KMS-11 (cell line): Measurements from ENCODE around the gene FBXO17.
"Not testable (repeated sequence)": the region's sequence is repeated elsewhere in the genome, so short reads cannot be mapped to it uniquely, and the experiment has no call there.

Experiments
- H2AFZ ChIP-seq: fragments of 200-600 bp; sonication (generic); 2 replicates; pipeline ENCODE4 v1.6.1; 2016; ENCODE audit warnings: antibody characterized with exemption, mixed run types, low read depth
- H3K27ac ChIP-seq: fragments of 200-600 bp; sonication (generic); 2 replicates; pipeline ENCODE4 v1.6.1; 2016; ENCODE audit warnings: mild to moderate bottlenecking, mixed run types
- H3K27me3 ChIP-seq: fragments of 200-600 bp; sonication (generic); 2 replicates; pipeline ENCODE4 v1.6.1; 2017; ENCODE audit warnings: mild to moderate bottlenecking, low read depth, mixed run types, moderate library complexity; ENCODE audit not compliant: insufficient read depth
- H3K36me3 ChIP-seq: fragments of 200-600 bp; sonication (generic); 2 replicates; pipeline ENCODE4 v1.6.1; 2017; ENCODE audit warnings: mild to moderate bottlenecking, mixed run types; ENCODE audit not compliant: insufficient read depth
- H3K4me1 ChIP-seq: fragments of 200-600 bp; sonication (generic); 2 replicates; pipeline ENCODE4 v1.6.1; 2016; ENCODE audit warnings: mild to moderate bottlenecking, low read depth, mixed run types; ENCODE audit not compliant: poor library complexity, severe bottlenecking
- H3K4me2 ChIP-seq: fragments of 200-600 bp; sonication (generic); 2 replicates; pipeline ENCODE4 v1.7.0; 2016; ENCODE audit warnings: mild to moderate bottlenecking, mixed run types
- H3K4me3 ChIP-seq: fragments of 200-600 bp; sonication (generic); IDR thresholded peaks from 2 replicates; pipeline ENCODE4 v1.6.1; 2017; ENCODE audit warnings: low read depth, low read length, mixed read lengths; ENCODE audit not compliant: insufficient read depth
- H3K79me2 ChIP-seq: fragments of 200-600 bp; sonication (generic); 2 replicates; pipeline ENCODE4 v1.6.1; 2016; ENCODE audit warnings: low read depth, mixed run types; ENCODE audit not compliant: insufficient read depth
- H3K9ac ChIP-seq: fragments of 200-600 bp; sonication (generic); 2 replicates; pipeline ENCODE4 v1.6.1; 2016; ENCODE audit warnings: mild to moderate bottlenecking, mixed run types
- H4K20me1 ChIP-seq: fragments of 200-600 bp; sonication (generic); 2 replicates; pipeline ENCODE4 v1.6.1; 2016; ENCODE audit warnings: mild to moderate bottlenecking, mixed run types; ENCODE audit not compliant: insufficient read depth
- TF ChIP-seq, protein P1 (sequence below): fragments of 200-600 bp; sonication (generic); conservative IDR thresholded peaks from 2 replicates; pipeline ENCODE4 v1.6.1; 2017; ENCODE audit warnings: low read depth, mild to moderate bottlenecking, antibody characterized with exemption, low read length, moderate library complexity, mixed read lengths

FBXO17 gene

DNA sequence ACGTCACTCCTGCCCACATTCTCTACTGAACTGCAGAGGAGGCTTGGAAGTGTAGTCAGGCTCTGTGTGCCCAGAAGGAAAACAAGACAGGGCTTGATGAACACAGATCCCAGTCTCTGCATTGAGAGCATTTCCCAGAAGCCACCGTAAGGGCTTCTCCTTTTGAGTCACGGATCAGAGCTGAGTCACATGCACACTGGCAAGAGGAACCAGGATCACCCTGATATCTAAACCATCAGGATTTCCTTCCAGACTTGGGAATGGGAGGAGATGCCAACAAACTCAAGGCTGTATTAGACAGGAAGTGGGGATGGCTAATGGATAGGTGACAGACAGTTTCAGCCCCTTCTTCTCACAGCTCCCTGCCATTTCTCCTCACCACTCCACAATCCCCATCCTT is 17.7 kb upstream of the FBXO17 start:
- Histone ChIP-seq H3K36me3 (no peaks in the 10 kb centered on the region), H3K4me2 (no peak overlapping the region), H2AFZ (no peak overlapping the region)

GRCh38 chr19:38990949-38991697 is 15.6 kb upstream of the FBXO17 start:
- Histone ChIP-seq H3K4me2 (no peak overlapping the region), H3K4me1 (no peaks in the 10 kb centered on the region), H2AFZ (no peak overlapping the region), H3K79me2 (no peaks in the 10 kb centered on the region), H3K27ac (no peak overlapping the region), H3K9ac (no peak overlapping the region), H3K4me3 (no peak overlapping the region), H3K27me3 (no peaks in the 10 kb centered on the region), H3K36me3 (no peaks in the 10 kb centered on the region), H4K20me1 (no peaks in the 10 kb centered on the region)
- TF ChIP-seq, protein P1, sequence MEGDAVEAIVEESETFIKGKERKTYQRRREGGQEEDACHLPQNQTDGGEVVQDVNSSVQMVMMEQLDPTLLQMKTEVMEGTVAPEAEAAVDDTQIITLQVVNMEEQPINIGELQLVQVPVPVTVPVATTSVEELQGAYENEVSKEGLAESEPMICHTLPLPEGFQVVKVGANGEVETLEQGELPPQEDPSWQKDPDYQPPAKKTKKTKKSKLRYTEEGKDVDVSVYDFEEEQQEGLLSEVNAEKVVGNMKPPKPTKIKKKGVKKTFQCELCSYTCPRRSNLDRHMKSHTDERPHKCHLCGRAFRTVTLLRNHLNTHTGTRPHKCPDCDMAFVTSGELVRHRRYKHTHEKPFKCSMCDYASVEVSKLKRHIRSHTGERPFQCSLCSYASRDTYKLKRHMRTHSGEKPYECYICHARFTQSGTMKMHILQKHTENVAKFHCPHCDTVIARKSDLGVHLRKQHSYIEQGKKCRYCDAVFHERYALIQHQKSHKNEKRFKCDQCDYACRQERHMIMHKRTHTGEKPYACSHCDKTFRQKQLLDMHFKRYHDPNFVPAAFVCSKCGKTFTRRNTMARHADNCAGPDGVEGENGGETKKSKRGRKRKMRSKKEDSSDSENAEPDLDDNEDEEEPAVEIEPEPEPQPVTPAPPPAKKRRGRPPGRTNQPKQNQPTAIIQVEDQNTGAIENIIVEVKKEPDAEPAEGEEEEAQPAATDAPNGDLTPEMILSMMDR, result no peak

More for the DNA sequence above, 17.7 kb upstream of the FBXO17 start:
- no peaks in the 10 kb centered on the region for H4K20me1 ChIP-seq
- no peak overlapping the region for H3K4me3 ChIP-seq
- TF ChIP-seq, protein P1, result no peak
- H3K27me3 ChIP-seq, result no peaks in the 10 kb centered on the region
- H3K79me2 ChIP-seq, result no peaks in the 10 kb centered on the region
- H3K4me1 ChIP-seq, result no peaks in the 10 kb centered on the region
- H3K9ac ChIP-seq, result no peak overlapping the region
- no peak overlapping the region for H3K27ac ChIP-seq

DNA sequence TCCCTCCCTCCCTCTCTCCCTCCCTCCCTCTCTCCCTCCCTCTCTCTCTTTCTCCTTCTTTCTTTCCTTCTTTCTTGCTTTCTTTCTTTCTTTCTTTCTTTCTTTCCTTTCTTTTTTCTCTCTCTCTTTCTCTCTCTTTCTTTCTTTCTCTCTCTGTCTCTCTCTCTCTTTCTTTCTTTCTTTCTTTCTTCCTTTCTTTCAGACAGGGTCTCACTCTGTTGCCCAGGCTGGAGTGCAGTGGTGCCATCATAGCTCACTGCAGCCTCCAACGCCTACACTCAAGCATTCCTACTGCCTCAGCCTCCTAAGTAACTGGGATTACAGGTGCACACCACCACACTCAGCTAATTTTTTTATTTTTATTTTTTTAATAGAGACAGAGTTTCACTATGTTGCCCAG is 14.1 kb upstream of the FBXO17 start:
- not testable (repeated sequence) for H3K4me2 ChIP-seq, H2AFZ ChIP-seq, H3K4me1 ChIP-seq, H3K27me3 ChIP-seq, H4K20me1 ChIP-seq, H3K9ac ChIP-seq, H3K36me3 ChIP-seq, H3K27ac ChIP-seq, H3K79me2 ChIP-seq, H3K4me3 ChIP-seq

DNA sequence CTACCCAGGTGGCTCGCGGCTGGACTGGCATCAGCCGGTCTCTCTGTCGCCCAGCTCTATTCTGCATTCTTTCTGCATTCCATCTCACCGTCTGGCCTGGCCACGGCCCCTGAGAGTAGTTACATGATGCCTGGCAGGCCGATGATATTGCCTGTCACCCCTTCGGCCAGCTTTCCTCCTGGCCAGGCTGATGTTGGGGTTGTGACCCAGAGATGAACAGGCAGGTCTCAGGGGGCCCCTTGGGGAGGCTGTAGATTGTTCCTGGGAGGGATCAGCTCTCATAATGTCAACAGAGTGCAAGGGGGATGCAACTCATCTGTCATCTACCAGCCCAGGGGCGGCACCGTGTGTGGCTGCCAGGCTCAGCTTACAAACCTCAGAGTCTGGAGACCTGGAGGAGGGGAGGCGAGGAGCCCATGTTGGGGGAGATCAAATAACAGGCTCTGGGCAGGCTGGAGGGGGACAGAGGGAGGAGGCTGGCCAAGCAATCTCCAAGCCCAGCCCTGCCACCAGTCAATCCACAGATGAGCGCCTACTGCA is 13.6 kb upstream of the FBXO17 start:
- Histone ChIP-seq H3K27ac (no peak overlapping the region), H3K4me3 (no peak overlapping the region), H3K27me3 (no peaks in the 10 kb centered on the region), H3K36me3 (no peaks in the 10 kb centered on the region), H4K20me1 (no peaks in the 10 kb centered on the region), H2AFZ (no peak overlapping the region), H3K4me1 (no peaks in the 10 kb centered on the region), H3K79me2 (no peaks in the 10 kb centered on the region), H3K4me2 (no peak overlapping the region), H3K9ac (no peak overlapping the region)
- TF ChIP-seq, protein P1, result no peak

GRCh38 chr19:38988627-38989026 is 13.1 kb upstream of the FBXO17 start:
- not testable (repeated sequence) for H2AFZ ChIP-seq, H3K4me1 ChIP-seq, H3K27me3 ChIP-seq, H3K79me2 ChIP-seq, H3K27ac ChIP-seq, H4K20me1 ChIP-seq, H3K9ac ChIP-seq, H3K4me2 ChIP-seq, H3K4me3 ChIP-seq, H3K36me3 ChIP-seq

DNA sequence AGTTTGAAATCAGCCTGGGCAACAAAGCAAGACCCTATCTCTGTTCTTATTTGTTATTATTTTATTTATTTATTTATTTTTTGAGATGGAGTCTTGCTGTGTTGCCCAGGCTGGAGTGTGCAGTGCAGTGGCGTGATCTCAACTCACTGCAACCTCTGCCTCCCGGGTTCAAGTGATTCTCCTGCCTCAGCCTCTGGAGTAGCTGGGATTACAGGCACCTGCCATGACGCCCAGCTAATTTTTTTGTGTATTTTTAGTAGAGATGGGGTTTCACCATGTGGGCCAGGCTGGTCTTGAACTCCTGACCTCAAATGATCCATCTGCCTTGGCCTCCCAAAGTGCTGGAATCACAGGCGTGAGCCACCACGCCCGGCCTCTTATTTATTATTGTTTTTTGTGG is 12.2 kb upstream of the FBXO17 start:
- H3K27me3 ChIP-seq, H3K4me1 ChIP-seq, H3K79me2 ChIP-seq, H2AFZ ChIP-seq, H3K4me2 ChIP-seq, H4K20me1 ChIP-seq, H3K27ac ChIP-seq, H3K36me3 ChIP-seq, H3K9ac ChIP-seq, H3K4me3 ChIP-seq: not testable (repeated sequence)
